K562 (cell line): ENCODE measurements around the gene GCDH. TPM values are rescaled to one million over a fixed set of nuclear protein-coding genes. Genes with fewer than 3 reads are reported as not detected.
A peak's percentile ranks its signal among the peaks of the same experiment; 100 is the strongest.

Experiments used
- ATAC-seq: fragments of 200-7000 bp; cut with Tn5 transposase; 3 replicates; pipeline ENCODE4 v1.9.1; 2020; ENCODE audit warnings: moderate library complexity
- BruUV-seq: library from RNA; stranded (reverse); fragments of 400-500 nt; replicated peaks from 2 replicates; lab custom pipeline; 2021; lab: Mats Ljungman, UMichigan
- CTCF ChIA-PET: fragments of 300-600 bp; formaldehyde crosslinking; extraction: SDS; loops from one replicate; lab custom pipeline; 2021; ENCODE audit warnings: low intra/inter-chr PET ratio; lab: Yijun Ruan, JAX
- POLR2A ChIA-PET: fragments of 300-600, 350-650 bp; sonication (Branson Sonifier 250); formaldehyde crosslinking; extraction: SDS; loops from one replicate; lab custom pipeline; 2021; ENCODE audit warnings: antibody characterized with exemption, inconsistent platforms; lab: Yijun Ruan, JAX
- DNase-seq, 4 experiments: peaks; one replicate each; pipeline versions ENCODE4 v3.0.0 to v3.0.0-alpha.2; 2011 to 2018; ENCODE audit warnings: low spot score in 3 of 4, mixed read lengths in 3 of 4; ENCODE audit errors: extremely low read depth in 1 of 4
- FAIRE-seq: peaks from 2 replicates; lab custom pipeline; 2011; peaks lifted over from hg19 to GRCh38; lab: Jason Lieb, UNC
- H2AFZ ChIP-seq: 2 replicates; pipeline ENCODE4 v1.6.0; 2011; ENCODE audit warnings: low read depth, low read length, control low read depth, inconsistent platforms
- H3K27ac ChIP-seq: fragments of 200-600 bp; 3 replicates; pipeline ENCODE4 v1.8.0; 2011; ENCODE audit warnings: low read depth, mild to moderate bottlenecking, control low read depth, inconsistent platforms, low read length, moderate library complexity, mixed read lengths; ENCODE audit errors: extremely low read depth
- H3K27me3 ChIP-seq, 2 experiments: fragments of 300-600 bp in 1 of 2; 2 replicates in 1 of 2; 3 replicates in 1 of 2; pipeline versions ENCODE4 v1.6.0 to v1.8.0; 2011; ENCODE audit warnings: inconsistent platforms in 2 of 2, low read length in 2 of 2, mild to moderate bottlenecking in 1 of 2, mixed read lengths in 1 of 2, moderate library complexity in 1 of 2; ENCODE audit not compliant: control insufficient read depth in 2 of 2, insufficient read depth in 2 of 2
- H3K36me3 ChIP-seq: fragments of 300-600 bp; 3 replicates; pipeline ENCODE4 v1.8.0; 2011; ENCODE audit warnings: mild to moderate bottlenecking, low read length, inconsistent platforms; ENCODE audit not compliant: control insufficient read depth, insufficient read depth
- H3K4me1 ChIP-seq, 2 experiments: fragments of 200-600 bp in 1 of 2; replicated peaks in 1 of 2; 2 replicates in 1 of 2; 3 replicates in 1 of 2; pipeline versions ENCODE4 v1.5.1 to v1.8.0; 2011; ENCODE audit warnings: inconsistent platforms in 2 of 2, low read length in 2 of 2, mild to moderate bottlenecking in 1 of 2, mixed read lengths in 1 of 2, moderate library complexity in 1 of 2; ENCODE audit not compliant: control insufficient read depth in 2 of 2, insufficient read depth in 2 of 2
- H3K4me2 ChIP-seq: 2 replicates; pipeline ENCODE4 v1.6.1; 2011; ENCODE audit warnings: low read length, control low read depth, inconsistent platforms, mixed read lengths; ENCODE audit not compliant: insufficient read depth
- H3K4me3 ChIP-seq: fragments of 200-600 bp; sonication (generic), shearing (Covaris generic); 2 replicates; pipeline ENCODE4 v1.5.1; 2016; ENCODE audit warnings: control low read depth, inconsistent platforms
- H3K79me2 ChIP-seq: fragments of 200-600 bp; 3 replicates; pipeline ENCODE4 v1.8.0; 2011; ENCODE audit warnings: low read length, inconsistent platforms; ENCODE audit not compliant: control insufficient read depth, insufficient read depth
- H3K9ac ChIP-seq, 2 experiments: 2 replicates each; pipeline versions ENCODE4 v1.6.0 to v1.6.1; 2011; ENCODE audit warnings: low read depth in 2 of 2, low read length in 2 of 2, control low read depth in 1 of 2, inconsistent platforms in 1 of 2, mild to moderate bottlenecking in 1 of 2, mixed read lengths in 1 of 2; ENCODE audit not compliant: insufficient read depth in 1 of 2
- H3K9me1 ChIP-seq: one replicate; pipeline ENCODE4 v1.6.0; 2011; ENCODE audit warnings: inconsistent platforms, mild to moderate bottlenecking, low read length, moderate library complexity; ENCODE audit not compliant: control insufficient read depth, insufficient read depth
- H3K9me3 ChIP-seq: replicated peaks from 2 replicates; pipeline ENCODE4 v1.5.1; 2011; ENCODE audit warnings: low read depth, low read length, inconsistent platforms; ENCODE audit not compliant: control insufficient read depth, insufficient read depth
- H4K20me1 ChIP-seq: replicated peaks from 2 replicates; pipeline ENCODE4 v1.6.1; 2011; ENCODE audit warnings: low read length, inconsistent platforms, mixed read lengths; ENCODE audit not compliant: control insufficient read depth, insufficient read depth
- C11orf30 ChIP-seq: fragments of 450-650 bp; IDR thresholded peaks from 2 replicates; pipeline ENCODE4 v1.6.1; 2016; ENCODE audit warnings: low read depth, mild to moderate bottlenecking
- CBX1 ChIP-seq: sonication (generic); IDR thresholded peaks from 2 replicates; pipeline ENCODE4 v1.6.1; 2016; ENCODE audit warnings: antibody characterized with exemption, low read depth, mild to moderate bottlenecking
- CCAR2 ChIP-seq: fragments of 200-400 bp; formaldehyde crosslinking; IDR thresholded peaks from 2 replicates; pipeline ENCODE4 v1.6.1; 2017; ENCODE audit warnings: mild to moderate bottlenecking, low read depth, low read length
- FOXK2 ChIP-seq, 2 experiments: fragments of 450-650 bp; IDR thresholded peaks in 1 of 2; conservative IDR thresholded peaks in 1 of 2; 2 replicates each; pipeline ENCODE4 v1.6.1; 2016; ENCODE audit warnings: low read depth in 2 of 2, mild to moderate bottlenecking in 1 of 2
- MAFF ChIP-seq: IDR thresholded peaks from 2 replicates; pipeline ENCODE4 v1.6.1; 2012; ENCODE audit warnings: low read length, improper control_type of control experiment
- MAFG ChIP-seq: fragments of 450-650 bp; conservative IDR thresholded peaks from 2 replicates; pipeline ENCODE4 v1.6.1; 2016; ENCODE audit warnings: missing genetic modification characterization, missing compliant biosample characterization
- MAFK ChIP-seq: IDR thresholded peaks from 2 replicates; pipeline ENCODE4 v1.6.1; 2011; ENCODE audit warnings: low read length, improper control_type of control experiment
- POLR2A ChIP-seq: fragments of 450-650 bp; conservative IDR thresholded peaks from 2 replicates; pipeline ENCODE4 v1.6.1; 2016
- ZBTB33 ChIP-seq: sonication (generic); formaldehyde crosslinking; IDR thresholded peaks from 2 replicates; pipeline ENCODE4 v1.8.1; 2023; ENCODE audit warnings: mild to moderate bottlenecking, missing genetic modification reagents
- ZNF316 ChIP-seq: fragments of 450-650 bp; IDR thresholded peaks from 2 replicates; pipeline ENCODE4 v1.6.1; 2016
- WGBS: fragments of 100-300 bp; shearing (Covaris generic); methylation state at CpG from one replicate; pipeline ENCODE4 v1.1.6; 2016; ENCODE audit warnings: low coverage, mixed read lengths; ENCODE audit not compliant: insufficient coverage; ENCODE audit errors: missing lambda C conversion rate; 5-methylcytosine and 5-hydroxymethylcytosine counted together
- in situ Hi-C: fragments of 300-500 bp; cut with MboI; formaldehyde crosslinking; loops from 4 replicates; pipeline ENCODE4 v1.15.0; 2018; ENCODE audit warnings: inconsistent platforms, mixed read lengths
- intact Hi-C: fragments of 100-400 bp; cut with micrococcal nuclease; formaldehyde crosslinking; loops from 2 replicates; pipeline ENCODE4 v1.14.2; 2022
- polyA plus RNA-seq, 8 experiments: library from polyadenylated mRNA; depleted of rRNA in 4 of 8; stranded (reverse) in 5 of 8; unstranded in 3 of 8; fragments of >200 nt; fragmentation: Nextera tagmentation in 2 of 8; fragmentation: Illumina TruSeq in 1 of 8; extraction: Ambion mirVana in 2 of 8; extraction: Trizol in 1 of 8; gene quantifications; 2 replicates each; pipeline versions ENCODE4 v1.2.1 to v1.2.3, GENCODE V29; 2011 to 2014; ENCODE audit warnings: inconsistent platforms in 1 of 8, missing spikeins in 1 of 8
- total RNA-seq, 7 experiments: library from RNA; depleted of rRNA in 6 of 7; stranded (reverse); fragments of >200 nt in 6 of 7; fragmentation: Illumina TruSeq in 2 of 7; extraction: Trizol in 2 of 7; gene quantifications; 2 replicates each; pipeline versions ENCODE4 v1.2.1 to v1.2.3, GENCODE V29; 2011 to 2021; ENCODE audit warnings: low replicate concordance in 1 of 7
- TF ChIP-seq, protein P1 (sequence below): fragments of 200-800 bp; sonication (Bioruptor generic); IDR thresholded peaks from 2 replicates; pipeline ENCODE4 v1.6.1; 2017; ENCODE audit warnings: missing genetic modification characterization, missing compliant biosample characterization
- TF ChIP-seq, protein P2 (sequence below): fragments of 250-450 bp; sonication (Bioruptor Pico); IDR thresholded peaks from 2 replicates; pipeline ENCODE4 v1.8.0; 2021; ENCODE audit warnings: borderline replicate concordance, mild to moderate bottlenecking, moderate library complexity; ENCODE audit not compliant: poor library complexity, severe bottlenecking

Gene GCDH
- total and polyA plus RNA-seq, 9 of the 15 experiments (the other 6 are each of a cell fraction or from before 2014, with no cell fraction given): 2.9 to 50.8 (median 19.1) TPM

DNA sequence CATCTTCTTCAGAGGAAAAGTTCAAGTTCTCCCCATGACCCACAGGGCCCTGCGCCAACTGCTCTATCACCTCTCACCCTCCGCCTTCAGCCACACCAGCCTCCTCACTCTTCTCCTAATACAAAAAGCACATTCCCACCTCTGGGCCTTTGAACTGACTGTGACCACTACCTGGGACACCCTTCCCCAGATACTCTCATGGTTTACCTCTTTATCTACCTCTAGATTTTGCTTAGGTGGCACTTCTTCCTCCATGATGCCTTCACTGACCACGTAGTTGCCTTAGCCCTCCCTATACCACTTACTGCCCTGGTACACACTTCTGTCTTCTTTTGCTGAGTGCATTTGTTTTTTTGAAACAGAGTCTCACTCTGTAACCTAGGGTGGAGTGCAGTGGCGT is 32.0 kb downstream of the GCDH start:
- TF ChIP-seq CCAR2 (no peak), ZNF316 (peak; percentile 85), MAFF (peak; percentile 54; the same call in 1 of the 2 replicates), MAFG (tag) (peak; percentile 56), ZBTB33 (no peak), FOXK2 (conservative IDR thresholded peaks at IDR 0.05 in 1 of 2, IDR thresholded peaks at IDR 0.05 in 1 of 2; ENCODE audit: low read depth in 2 of 2) (no peak), MAFK (peak; percentile 47; the same call in 1 of the 2 replicates), C11orf30 (peak; percentile 74), CBX1 (no peak), POLR2A (peak; percentile 34; the same call in 1 of the 2 replicates)
- TF ChIP-seq, protein P1, sequence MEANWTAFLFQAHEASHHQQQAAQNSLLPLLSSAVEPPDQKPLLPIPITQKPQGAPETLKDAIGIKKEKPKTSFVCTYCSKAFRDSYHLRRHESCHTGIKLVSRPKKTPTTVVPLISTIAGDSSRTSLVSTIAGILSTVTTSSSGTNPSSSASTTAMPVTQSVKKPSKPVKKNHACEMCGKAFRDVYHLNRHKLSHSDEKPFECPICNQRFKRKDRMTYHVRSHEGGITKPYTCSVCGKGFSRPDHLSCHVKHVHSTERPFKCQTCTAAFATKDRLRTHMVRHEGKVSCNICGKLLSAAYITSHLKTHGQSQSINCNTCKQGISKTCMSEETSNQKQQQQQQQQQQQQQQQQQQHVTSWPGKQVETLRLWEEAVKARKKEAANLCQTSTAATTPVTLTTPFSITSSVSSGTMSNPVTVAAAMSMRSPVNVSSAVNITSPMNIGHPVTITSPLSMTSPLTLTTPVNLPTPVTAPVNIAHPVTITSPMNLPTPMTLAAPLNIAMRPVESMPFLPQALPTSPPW: no peak
- TF ChIP-seq, protein P2, sequence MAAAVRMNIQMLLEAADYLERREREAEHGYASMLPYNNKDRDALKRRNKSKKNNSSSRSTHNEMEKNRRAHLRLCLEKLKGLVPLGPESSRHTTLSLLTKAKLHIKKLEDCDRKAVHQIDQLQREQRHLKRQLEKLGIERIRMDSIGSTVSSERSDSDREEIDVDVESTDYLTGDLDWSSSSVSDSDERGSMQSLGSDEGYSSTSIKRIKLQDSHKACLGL (CRISPR knock-in tag): no peak
- Histone ChIP-seq H3K4me3 (no peak overlapping the region), H3K36me3 (peaks cover 55% of the 10 kb centered on the region; the same call in 2 of the 3 replicates), H3K79me2 (0 out of 3 replicates have a peak, but pooled peaks cover under 1% of the 10 kb centered on the region), H3K4me2 (no peak overlapping the region), H3K27me3 (no peaks in the 10 kb centered on the region), H3K27ac (no peak overlapping the region), H3K9ac (no peak overlapping the region), H3K9me3 (no peaks in the 10 kb centered on the region), H3K9me1 (no peaks in the 10 kb centered on the region), H3K4me1 (peaks cover 4 to 31% of the 10 kb centered on the region in 2 experiments; a peak in 3 of 5 replicates), H2AFZ (no peak overlapping the region), H4K20me1 (no peaks in the 10 kb centered on the region)
- no TSS peak for BruUV-seq
- ATAC-seq: no peak
- in situ Hi-C loops (no loop called here), intact Hi-C loops (no loop called here)
- FAIRE-seq: no peak
- ChIA-PET CTCF (no interaction called here), POLR2A (no interaction called here)
- WGBS: 100% methylated on average over 4 of the region's 4 CpGs
- no peak for DNase-seq
